Stomach (tissue), 9 donors: ENCODE data around the gene SOHLH2. TPM values are rescaled to one million over a fixed set of nuclear protein-coding genes. Genes with fewer than 3 reads are reported as not detected.

Experiments
- DNase-seq, 2 donors: peaks; one replicate each; pipeline versions ENCODE4 v3.0.0 to v3.0.0-alpha.2; 2013 to 2019
- H3K27ac ChIP-seq, 5 donors: fragments of 200-600 bp in 4 of 5; sonication (generic) in 4 of 5; one replicate each; pipeline ENCODE4 v1.5.1; 2013 to 2019; ENCODE audit warnings: mild to moderate bottlenecking in 1 of 5, moderate library complexity in 1 of 5
- H3K27me3 ChIP-seq, 3 donors: fragments of 200-600 bp; sonication (generic); one replicate each; pipeline ENCODE4 v1.5.1; 2017 to 2019; ENCODE audit warnings: mixed run types in 1 of 3
- H3K36me3 ChIP-seq, 4 donors: fragments of 200-600 bp; sonication (generic); 1 replicate in 3 of 4; 2 replicates in 1 of 4; pipeline ENCODE4 v1.5.1; 2016 to 2019
- H3K4me1 ChIP-seq, 4 donors: fragments of 200-600 bp; sonication (generic); one replicate each; pipeline ENCODE4 v1.5.1; 2016 to 2019
- H3K4me3 ChIP-seq, 4 donors: fragments of 200-600 bp; sonication (generic) in 3 of 4; one replicate each; pipeline ENCODE4 v1.5.1; 2016 to 2019; ENCODE audit warnings: mild to moderate bottlenecking in 1 of 4
- H3K9me3 ChIP-seq, 4 donors: fragments of 200-600 bp; sonication (generic); one replicate each; pipeline ENCODE4 v1.5.1; 2016 to 2019
- CTCF ChIP-seq, 7 experiments: fragments of 450-650 bp in 4 of 7; fragments of 200-600 bp in 3 of 7; sonication (generic) in 3 of 7; IDR thresholded peaks; one replicate each; pipeline ENCODE4 v1.5.1; 2016 to 2019; ENCODE audit warnings: antibody characterized with exemption in 7 of 7, control low read depth in 2 of 7, mild to moderate bottlenecking in 1 of 7
- EP300 ChIP-seq: sonication (generic); formaldehyde crosslinking; IDR thresholded peaks from one replicate; pipeline ENCODE4 v1.6.1; 2017; ENCODE audit warnings: antibody characterized with exemption
- POLR2A ChIP-seq, 4 donors: fragments of 450-650 bp; IDR thresholded peaks; one replicate each; pipeline ENCODE4 v1.6.1; 2016; ENCODE audit warnings: antibody characterized with exemption in 4 of 4, control low read depth in 2 of 4, mild to moderate bottlenecking in 1 of 4, moderate library complexity in 1 of 4
- POLR2AphosphoS5 ChIP-seq, 3 donors: sonication (generic); formaldehyde crosslinking; IDR thresholded peaks; one replicate each; pipeline ENCODE4 v1.6.1; 2016; ENCODE audit warnings: antibody characterized with exemption in 3 of 3
- WGBS, 5 donors: extraction: QIAGEN DNeasy Blood & Tissue Kit in 3 of 5; methylation state at CpG; one replicate each; pipeline versions ENCODE4 v1.1.5 to v1.1.7; 2013 to 2018; 5-methylcytosine and 5-hydroxymethylcytosine counted together
- intact Hi-C: fragments of 100-400 bp; cut with DNase I; formaldehyde crosslinking; loops from one replicate; pipeline ENCODE4 v1.15.1; 2023; ENCODE audit warnings: low total_unique reads
- polyA plus RNA-seq, 3 donors: library from polyadenylated mRNA; stranded (reverse); fragments of 200-250 nt; gene quantifications; one replicate each; pipeline ENCODE4 v1.2.3, GENCODE V29; 2013
- total RNA-seq, 5 donors: library from RNA; depleted of rRNA; stranded (reverse); fragments of >200 nt; gene quantifications; one replicate each; pipeline versions ENCODE4 v1.1.0 to v1.2.3, GENCODE V29; 2014 to 2016
- donor health status: healthy with polysubstance abuse.
- donor health status: Bipolar disorder and iron deficiency.
- donor health status: healthy.

The SOHLH2 gene
- total and polyA plus RNA-seq, 8 donors = 0.18 to 0.45 (median 0.25) TPM; not detected in 5

- no peaks in the 10 kb centered on the region for H3K9me3 ChIP-seq
- no peaks in the 10 kb centered on the region for H3K27me3 ChIP-seq
- H3K4me1 ChIP-seq = no peaks in the 10 kb centered on the region
- 62 to 82% (median 74%) methylated on average over 7 of the region's 7 CpGs for WGBS, 5 donors
- H3K27ac ChIP-seq = no peak overlapping the region
- intact Hi-C loops = no loop called here
- no peaks in the 10 kb centered on the region for H3K36me3 ChIP-seq
- no peak overlapping the region for H3K4me3 ChIP-seq
- DNase-seq = no peak
- TF ChIP-seq CTCF (IDR thresholded peaks at IDR 0.05) = no peak
- no peak for TF ChIP-seq EP300
- TF ChIP-seq POLR2A (IDR thresholded peaks at IDR 0.05) = no peak
- no peak for TF ChIP-seq POLR2AphosphoS5 (IDR thresholded peaks at IDR 0.05)
Observed at GRCh38 chr13:36174923-36175322, 39.4 kb downstream of the SOHLH2 start.

GRCh38 chr13:36173571-36174322 lies 40.6 kb downstream of the SOHLH2 start:
- Histone ChIP-seq H3K4me3 (no peak overlapping the region), H3K27me3 (no peaks in the 10 kb centered on the region), H3K27ac (no peak overlapping the region), H3K4me1 (no peaks in the 10 kb centered on the region), H3K36me3 (no peaks in the 10 kb centered on the region), H3K9me3 (no peaks in the 10 kb centered on the region)
- DNase-seq = no peak
- intact Hi-C loops = no loop called here
- WGBS, 5 donors = 61 to 80% (median 69%) methylated on average over 4 of the region's 4 CpGs
- TF ChIP-seq POLR2A (IDR thresholded peaks at IDR 0.05) (no peak), POLR2AphosphoS5 (IDR thresholded peaks at IDR 0.05) (no peak), CTCF (IDR thresholded peaks at IDR 0.05) (no peak), EP300 (no peak)

- TF ChIP-seq POLR2AphosphoS5 (IDR thresholded peaks at IDR 0.05) (no peak), POLR2A (IDR thresholded peaks at IDR 0.05) (no peak), CTCF (IDR thresholded peaks at IDR 0.05) (no peak), EP300 (no peak)
- no peak overlapping the region for H3K27ac ChIP-seq
- H3K36me3 ChIP-seq = no peaks in the 10 kb centered on the region
- H3K9me3 ChIP-seq = no peaks in the 10 kb centered on the region
- intact Hi-C loops = no loop called here
- H3K4me3 ChIP-seq = no peak overlapping the region
- peak in 1 of 2 donors; percentile 62 for DNase-seq
- no peaks in the 10 kb centered on the region for H3K27me3 ChIP-seq
- H3K4me1 ChIP-seq = peaks cover 0 to 6% (median 0%) of the 10 kb centered on the region in 4 donors
- 86 to 93% (median 92%) methylated on average over 5 of the region's 5 CpGs for WGBS, 5 donors
Observed at GRCh38 chr13:36166046-36166445, 48.3 kb downstream of the SOHLH2 start.

- intact Hi-C loops = no loop called here
- TF ChIP-seq POLR2A (IDR thresholded peaks at IDR 0.05) = no peak
- no peak for TF ChIP-seq EP300
- no peak for TF ChIP-seq CTCF (IDR thresholded peaks at IDR 0.05)
- TF ChIP-seq POLR2AphosphoS5 (IDR thresholded peaks at IDR 0.05) = no peak
- Histone ChIP-seq H3K36me3 (no peaks in the 10 kb centered on the region), H3K4me3 (no peak overlapping the region), H3K4me1 (peaks cover 0 to 6% (median 0%) of the 10 kb centered on the region in 4 donors), H3K27ac (no peak overlapping the region), H3K9me3 (no peaks in the 10 kb centered on the region), H3K27me3 (no peaks in the 10 kb centered on the region)
- DNase-seq = peak; percentile 45 to 62
- whole genome bisulfite sequencing, 5 donors = 40 to 63% (median 54%) methylated on average over 7 of the region's 7 CpGs
Observed at GRCh38 chr13:36163809-36164308, 50.5 kb downstream of the SOHLH2 start.
